GM21576 (cell line): ENCODE results near the gene PLD4.

ENCODE experiments used
- ATAC-seq: cut with Tn5 transposase; IDR thresholded peaks from one replicate; pipeline ENCODE4 v1.9.1; 2021; ENCODE audit warnings: mild to moderate bottlenecking, moderate library complexity; ENCODE audit not compliant: unreplicated experiment

PLD4 gene

GRCh38 chr14:104953896-104954656, 29.4 kb downstream of the PLD4 start:
- ATAC-seq: no peak

GRCh38 chr14:104954746-104955395, 30.2 kb downstream of the PLD4 start:
- no peak for ATAC-seq

- no peak for ATAC-seq
Measured at GRCh38 chr14:104955396-104955770, 30.7 kb downstream of the PLD4 start.

GRCh38 chr14:104956290-104956890, 31.7 kb downstream of the PLD4 start:
- no peak for ATAC-seq

- no peak for ATAC-seq
Measured at GRCh38 chr14:104957146-104958113, 32.8 kb downstream of the PLD4 start.

GRCh38 chr14:104964546-104964945, 39.9 kb downstream of the PLD4 start:
- ATAC-seq: no peak

GRCh38 chr14:104965561-104966231, 41.0 kb downstream of the PLD4 start:
- ATAC-seq: no peak

GRCh38 chr14:104966261-104966865, 41.7 kb downstream of the PLD4 start:
- no peak for ATAC-seq

GRCh38 chr14:104966981-104967385, 42.3 kb downstream of the PLD4 start:
- no peak for ATAC-seq

- ATAC-seq: no peak
Measured at GRCh38 chr14:104967386-104968152, 42.9 kb downstream of the PLD4 start.

GRCh38 chr14:104968153-104968527, 43.5 kb downstream of the PLD4 start:
- ATAC-seq: no peak

- ATAC-seq: no peak
Measured at GRCh38 chr14:104968541-104969401, 44.1 kb downstream of the PLD4 start.

- ATAC-seq: no peak
Measured at GRCh38 chr14:104969741-104970230, 45.1 kb downstream of the PLD4 start.

- ATAC-seq: no peak
Measured at GRCh38 chr14:104970231-104971068, 45.8 kb downstream of the PLD4 start.

GRCh38 chr14:104971447-104972240, 47.0 kb downstream of the PLD4 start:
- no peak for ATAC-seq

GRCh38 chr14:104972301-104973134, 47.8 kb downstream of the PLD4 start:
- no peak for ATAC-seq
